Measurements from ENCODE around the gene GRIK3.

GRCh38 chr1:36863061-36863460, 171.3 kb downstream of the GRIK3 start:
- TF ChIP-seq EZH2phosphoT487 (IDR thresholded peaks at IDR 0.05; ENCODE audit: low read depth), result no peak
- TF ChIP-seq CTCF (IDR thresholded peaks at IDR 0.05; ENCODE audit: low read depth, low read length), result no peak
